ENCODE data around the gene ZNF566.
"Not testable (repeated sequence)": the region's sequence is repeated elsewhere in the genome, so short reads cannot be mapped to it uniquely, and the experiment has no call there.

The ZNF566 gene

GRCh38 chr19:36524617-36525016 is 35.3 kb upstream of the ZNF566 start:
- no peak for TF ChIP-seq CTCF (conservative IDR thresholded peaks at IDR 0.05)
- TF ChIP-seq ZFX (IDR thresholded peaks at IDR 0.05), result no peak
- no peak overlapping the region for H3K27ac ChIP-seq

GRCh38 chr19:36514012-36514612 is 24.8 kb upstream of the ZNF566 start:
- H3K27ac ChIP-seq, result no peak overlapping the region
- TF ChIP-seq CTCF (conservative IDR thresholded peaks at IDR 0.05) (no peak), ZFX (IDR thresholded peaks at IDR 0.05) (no peak)

- no peak overlapping the region for H3K27ac ChIP-seq
- no peak for TF ChIP-seq CTCF (conservative IDR thresholded peaks at IDR 0.05)
- TF ChIP-seq ZFX (IDR thresholded peaks at IDR 0.05), result no peak
Measured at GRCh38 chr19:36508325-36508724, 19.0 kb upstream of the ZNF566 start.

- H3K27ac ChIP-seq, result no peak overlapping the region
- TF ChIP-seq ZFX (IDR thresholded peaks at IDR 0.05), result no peak
- TF ChIP-seq CTCF (conservative IDR thresholded peaks at IDR 0.05), result no peak
Measured at GRCh38 chr19:36501973-36502372, 12.6 kb upstream of the ZNF566 start.

- no peak overlapping the region for H3K27ac ChIP-seq
- no peak for TF ChIP-seq ZFX (IDR thresholded peaks at IDR 0.05)
- no peak for TF ChIP-seq CTCF (conservative IDR thresholded peaks at IDR 0.05)
Measured at GRCh38 chr19:36497001-36497400, 7.6 kb upstream of the ZNF566 start.

GRCh38 chr19:36492689-36493453 is 3.5 kb upstream of the ZNF566 start:
- not testable (repeated sequence) for H3K27ac ChIP-seq
- peak; percentile 77 for TF ChIP-seq CTCF (conservative IDR thresholded peaks at IDR 0.05)

- H3K27ac ChIP-seq, result peak overlapping the region; percentile 90; the same call in 1 of the 2 replicates
Measured at GRCh38 chr19:36490846-36491245, 1.5 kb upstream of the ZNF566 start.
